ENCODE results near the gene KRT20.

GRCh38 chr17:40833882-40834281 is 51.2 kb downstream of the KRT20 start:
- TF ChIP-seq, protein P1, sequence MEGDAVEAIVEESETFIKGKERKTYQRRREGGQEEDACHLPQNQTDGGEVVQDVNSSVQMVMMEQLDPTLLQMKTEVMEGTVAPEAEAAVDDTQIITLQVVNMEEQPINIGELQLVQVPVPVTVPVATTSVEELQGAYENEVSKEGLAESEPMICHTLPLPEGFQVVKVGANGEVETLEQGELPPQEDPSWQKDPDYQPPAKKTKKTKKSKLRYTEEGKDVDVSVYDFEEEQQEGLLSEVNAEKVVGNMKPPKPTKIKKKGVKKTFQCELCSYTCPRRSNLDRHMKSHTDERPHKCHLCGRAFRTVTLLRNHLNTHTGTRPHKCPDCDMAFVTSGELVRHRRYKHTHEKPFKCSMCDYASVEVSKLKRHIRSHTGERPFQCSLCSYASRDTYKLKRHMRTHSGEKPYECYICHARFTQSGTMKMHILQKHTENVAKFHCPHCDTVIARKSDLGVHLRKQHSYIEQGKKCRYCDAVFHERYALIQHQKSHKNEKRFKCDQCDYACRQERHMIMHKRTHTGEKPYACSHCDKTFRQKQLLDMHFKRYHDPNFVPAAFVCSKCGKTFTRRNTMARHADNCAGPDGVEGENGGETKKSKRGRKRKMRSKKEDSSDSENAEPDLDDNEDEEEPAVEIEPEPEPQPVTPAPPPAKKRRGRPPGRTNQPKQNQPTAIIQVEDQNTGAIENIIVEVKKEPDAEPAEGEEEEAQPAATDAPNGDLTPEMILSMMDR (IDR thresholded peaks at IDR 0.05; ENCODE audit: borderline replicate concordance, extremely low read depth, low read length, poor library complexity, severe bottlenecking): no peak
- no peak for TF ChIP-seq EZH2 (IDR thresholded peaks at IDR 0.05; ENCODE audit: borderline replicate concordance, low read depth, low read length, severe bottlenecking)
